ENCODE results near the gene ZNF594. TPM values are rescaled to one million over a fixed set of nuclear protein-coding genes. Genes with fewer than 3 reads are reported as not detected.
"Not testable (repeated sequence)": the region's sequence is repeated elsewhere in the genome, so short reads cannot be mapped to it uniquely, and the experiment has no call there.

Gene ZNF594
- total RNA-seq, 4 donors from 2014 or later = 2.5 to 10.1 (median 4.5) TPM

DNA sequence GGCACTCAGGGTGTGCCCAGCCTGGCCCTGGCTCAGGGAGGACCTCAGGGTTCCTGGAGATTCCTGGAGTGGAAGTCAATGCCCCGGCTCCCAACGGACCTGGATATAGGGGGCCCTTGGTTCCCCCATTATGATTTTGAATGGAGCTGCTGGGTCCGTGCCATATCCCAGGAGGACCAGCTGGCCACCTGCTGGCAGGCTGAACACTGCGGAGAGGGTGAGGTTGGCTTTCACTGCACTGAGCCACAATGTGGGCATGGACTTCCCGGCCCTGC lies 52.3 kb downstream of the ZNF594 start:
- Histone ChIP-seq H3K9me3 (no peaks in the 10 kb centered on the region), H3K36me3 (no peaks in the 10 kb centered on the region), H3K27ac (no peak overlapping the region), H3K4me1 (no peaks in the 10 kb centered on the region), H3K4me3 (no peak overlapping the region), H3K27me3 (no peaks in the 10 kb centered on the region)
- TF ChIP-seq, protein P1, sequence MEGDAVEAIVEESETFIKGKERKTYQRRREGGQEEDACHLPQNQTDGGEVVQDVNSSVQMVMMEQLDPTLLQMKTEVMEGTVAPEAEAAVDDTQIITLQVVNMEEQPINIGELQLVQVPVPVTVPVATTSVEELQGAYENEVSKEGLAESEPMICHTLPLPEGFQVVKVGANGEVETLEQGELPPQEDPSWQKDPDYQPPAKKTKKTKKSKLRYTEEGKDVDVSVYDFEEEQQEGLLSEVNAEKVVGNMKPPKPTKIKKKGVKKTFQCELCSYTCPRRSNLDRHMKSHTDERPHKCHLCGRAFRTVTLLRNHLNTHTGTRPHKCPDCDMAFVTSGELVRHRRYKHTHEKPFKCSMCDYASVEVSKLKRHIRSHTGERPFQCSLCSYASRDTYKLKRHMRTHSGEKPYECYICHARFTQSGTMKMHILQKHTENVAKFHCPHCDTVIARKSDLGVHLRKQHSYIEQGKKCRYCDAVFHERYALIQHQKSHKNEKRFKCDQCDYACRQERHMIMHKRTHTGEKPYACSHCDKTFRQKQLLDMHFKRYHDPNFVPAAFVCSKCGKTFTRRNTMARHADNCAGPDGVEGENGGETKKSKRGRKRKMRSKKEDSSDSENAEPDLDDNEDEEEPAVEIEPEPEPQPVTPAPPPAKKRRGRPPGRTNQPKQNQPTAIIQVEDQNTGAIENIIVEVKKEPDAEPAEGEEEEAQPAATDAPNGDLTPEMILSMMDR (IDR thresholded peaks at IDR 0.05) = no peak
- TF ChIP-seq EP300 (IDR thresholded peaks at IDR 0.05) = no peak
- TF ChIP-seq POLR2AphosphoS5 (IDR thresholded peaks at IDR 0.05) = no peak
- no peak for TF ChIP-seq POLR2A (IDR thresholded peaks at IDR 0.05)
- no peak for DNase-seq (ENCODE audit: low spot score in 2 of 2)
- no CpG with 5 or more reads among the region's 5 CpGs for WGBS

DNA sequence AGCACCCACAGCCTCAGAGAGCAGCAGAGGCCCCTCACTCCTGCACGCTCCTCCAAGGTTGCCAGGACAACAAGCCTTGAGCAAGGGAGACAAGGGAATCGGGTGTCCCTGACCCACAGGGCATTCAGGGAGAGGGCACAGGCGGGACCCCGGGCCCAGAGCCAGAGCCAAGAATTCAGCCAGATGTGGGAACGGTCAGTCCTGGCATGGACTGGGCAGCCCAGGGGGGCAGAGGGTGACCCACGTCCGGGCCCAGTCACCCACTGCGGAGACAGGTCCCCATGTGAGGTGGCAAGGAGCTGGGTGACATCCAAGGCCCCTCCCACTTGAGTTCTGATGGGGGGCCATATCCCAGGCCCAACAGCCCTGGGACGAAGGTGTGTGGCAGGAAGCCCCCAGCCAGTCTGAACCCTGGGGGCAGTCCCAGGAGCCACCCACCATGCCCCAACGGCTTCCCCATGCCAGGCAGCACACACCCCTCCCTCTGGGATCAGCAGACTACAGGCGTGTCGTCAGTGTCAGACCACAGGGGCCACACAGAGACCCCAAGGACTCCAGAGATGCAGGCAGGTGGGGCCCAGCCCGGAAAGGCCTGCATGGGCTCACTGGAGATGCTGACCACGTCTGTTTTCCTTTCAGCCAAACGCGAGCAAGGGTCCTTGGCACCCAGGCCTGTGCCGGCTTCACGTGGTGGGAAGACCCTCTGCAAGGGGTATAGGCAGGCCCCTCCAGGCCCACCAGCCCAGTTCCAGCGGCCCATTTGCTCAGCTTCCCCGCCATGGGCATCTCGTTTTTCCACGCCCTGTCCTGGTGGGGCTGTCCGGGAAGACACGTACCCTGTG lies 52.8 kb downstream of the ZNF594 start:
- TF ChIP-seq EP300 (IDR thresholded peaks at IDR 0.05) (no peak), POLR2A (IDR thresholded peaks at IDR 0.05) (no peak)
- TF ChIP-seq, protein P1 (IDR thresholded peaks at IDR 0.05) = no peak
- WGBS = 87% methylated on average over 6 of the region's 24 CpGs
- no peak for DNase-seq (ENCODE audit: low spot score in 2 of 2)
- no peak overlapping the region for H3K27ac ChIP-seq
- H3K4me1 ChIP-seq = no peaks in the 10 kb centered on the region
- H3K9me3 ChIP-seq = no peaks in the 10 kb centered on the region
- H3K27me3 ChIP-seq = no peaks in the 10 kb centered on the region
- no peaks in the 10 kb centered on the region for H3K36me3 ChIP-seq
- no peak overlapping the region for H3K4me3 ChIP-seq

DNA sequence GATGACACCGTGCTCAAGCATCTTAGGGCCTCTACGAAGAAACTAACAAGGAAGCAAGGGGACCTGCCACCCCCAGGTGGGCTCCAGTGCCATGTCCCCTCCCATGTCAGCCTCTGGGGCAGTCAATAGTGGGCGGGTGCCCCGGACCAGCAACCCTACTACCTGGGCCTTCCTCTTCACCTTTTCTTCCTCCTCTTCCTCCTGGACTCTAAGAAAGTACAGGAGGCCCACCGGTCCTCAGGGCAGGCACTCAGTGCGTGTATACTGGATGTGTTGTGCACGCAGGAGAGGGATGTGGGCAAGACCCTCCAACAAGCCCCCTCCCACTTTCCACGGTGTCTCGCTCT lies 53.5 kb downstream of the ZNF594 start:
- not testable (repeated sequence) for H3K36me3 ChIP-seq; H3K4me3 ChIP-seq; H3K9me3 ChIP-seq; H3K27ac ChIP-seq; DNase-seq (ENCODE audit: low spot score in 2 of 2); H3K4me1 ChIP-seq; H3K27me3 ChIP-seq
- WGBS = 88% methylated on average over 8 of the region's 9 CpGs

DNA sequence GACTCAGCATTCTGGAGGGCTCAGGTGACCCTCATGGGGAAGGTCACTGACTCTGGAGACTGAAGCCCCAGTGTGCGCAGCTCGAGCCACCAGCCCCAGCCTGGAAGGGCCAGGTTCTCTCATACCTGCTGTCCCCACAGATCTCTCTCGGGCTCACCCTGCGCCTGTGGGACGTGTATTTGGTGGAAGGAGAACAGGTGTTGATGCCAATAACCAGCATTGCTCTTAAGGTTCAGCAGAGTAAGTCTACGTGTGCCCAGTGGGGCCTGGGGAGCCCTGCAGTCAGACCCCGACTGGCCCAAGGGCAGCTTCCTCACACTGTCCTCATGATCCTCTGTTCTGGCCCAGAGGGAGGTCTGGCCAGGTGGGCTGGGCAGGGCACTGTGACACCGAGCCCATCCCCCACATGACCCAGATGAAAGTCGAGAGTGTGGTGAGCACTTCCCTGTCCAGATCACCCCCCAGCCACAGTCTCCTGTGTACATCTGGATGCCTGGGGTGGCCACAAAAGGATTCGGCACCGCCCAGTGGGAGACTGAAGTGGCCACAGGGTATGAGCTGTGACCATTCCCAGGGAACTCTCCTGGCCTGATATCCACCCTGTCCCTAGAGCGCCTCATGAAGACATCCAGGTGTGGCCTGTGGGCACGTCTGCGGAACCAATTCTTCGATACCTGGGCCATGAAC lies 54.0 kb downstream of the ZNF594 start:
- WGBS = 89% methylated on average over 4 of the region's 15 CpGs
- not testable (repeated sequence) for H3K27me3 ChIP-seq; H3K27ac ChIP-seq; H3K4me1 ChIP-seq; H3K9me3 ChIP-seq; H3K4me3 ChIP-seq; H3K36me3 ChIP-seq; DNase-seq (ENCODE audit: low spot score in 2 of 2)

DNA sequence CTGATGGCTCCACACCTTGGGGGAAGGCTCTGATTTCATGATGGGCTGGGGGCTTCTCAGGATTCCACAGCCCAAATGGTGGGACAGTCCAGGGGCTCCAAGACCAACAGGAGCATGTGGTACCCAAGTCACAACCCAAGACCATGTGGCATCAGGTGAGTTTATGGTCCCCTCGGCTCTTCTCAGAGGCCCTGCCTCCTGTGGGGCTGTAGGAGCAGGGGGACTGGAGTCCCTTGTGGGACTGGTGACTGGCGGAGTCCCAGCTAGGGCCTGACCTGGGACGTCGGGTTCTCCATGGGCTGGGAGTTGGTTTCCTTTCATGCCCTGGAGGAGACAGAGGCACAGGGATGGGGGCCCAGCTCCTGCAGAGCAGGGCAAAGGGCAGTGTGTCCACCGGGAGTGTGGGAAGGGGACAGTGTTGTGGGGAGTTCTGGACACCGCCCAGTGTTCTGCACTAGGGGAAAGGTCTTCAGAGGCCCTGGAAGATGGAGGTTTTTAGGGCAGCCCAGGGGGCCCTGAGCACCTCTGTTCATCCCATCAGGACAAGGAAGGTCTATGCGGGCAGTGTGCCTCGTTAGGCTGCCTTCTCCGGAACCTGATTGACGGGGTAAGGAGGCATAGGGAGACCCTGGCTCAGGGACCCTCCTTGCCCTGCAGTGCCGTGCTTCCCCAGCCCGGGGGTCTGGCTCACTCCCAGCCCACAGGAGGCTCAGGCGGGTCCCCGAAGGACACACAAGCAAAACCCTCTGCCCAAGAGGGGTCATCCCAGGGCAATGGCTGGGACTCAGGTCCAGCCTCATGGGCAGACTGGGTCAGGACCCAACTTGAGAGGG lies 54.9 kb downstream of the ZNF594 start:
- WGBS = 88% methylated on average over 11 of the region's 14 CpGs
- DNase-seq (ENCODE audit: low spot score in 2 of 2); H3K4me3 ChIP-seq; H3K27me3 ChIP-seq; H3K27ac ChIP-seq; H3K9me3 ChIP-seq; H3K4me1 ChIP-seq; H3K36me3 ChIP-seq: not testable (repeated sequence)

DNA sequence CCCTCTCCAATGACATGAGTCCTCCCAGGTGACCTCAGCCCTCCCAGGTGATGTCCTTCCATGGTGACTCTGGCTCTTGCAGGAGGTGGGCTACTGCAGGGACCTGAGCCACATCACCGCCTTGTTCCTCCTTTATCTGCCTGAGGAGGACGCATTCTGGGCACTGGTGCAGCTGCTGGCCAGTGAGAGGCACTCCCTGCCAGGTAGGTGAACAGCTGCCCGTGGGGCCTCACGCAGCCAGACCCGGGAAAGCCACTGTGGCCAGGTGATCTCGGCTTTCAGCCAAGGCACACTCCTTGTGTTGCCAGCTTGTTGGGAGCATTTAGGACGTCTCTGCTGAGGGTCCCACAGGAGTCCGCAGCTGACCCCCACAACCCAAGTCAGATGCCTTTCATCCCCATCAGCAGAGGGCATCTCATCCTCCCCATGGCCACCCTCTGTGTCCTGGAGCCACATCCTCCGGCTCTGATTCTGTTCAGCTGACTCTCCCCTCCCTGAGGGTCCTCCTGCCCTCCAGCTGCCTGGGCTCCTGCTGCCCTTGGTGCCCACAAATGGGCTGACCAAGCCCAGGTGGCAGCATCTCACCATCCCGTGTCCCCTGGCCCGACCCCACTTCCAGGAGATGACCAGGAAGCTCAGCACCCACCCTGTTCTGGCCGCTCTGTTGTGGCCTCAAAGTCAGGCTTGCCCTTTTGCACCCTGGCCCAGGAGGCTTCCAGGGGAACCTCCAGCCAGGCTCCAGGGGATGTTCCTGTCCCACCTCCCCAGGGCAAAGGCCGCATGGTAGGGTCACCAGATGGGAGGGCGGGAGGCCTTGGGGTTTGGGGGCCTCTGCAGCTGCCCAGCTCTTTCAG lies 55.7 kb downstream of the ZNF594 start:
- no peak for DNase-seq (ENCODE audit: low spot score in 2 of 2)
- TF ChIP-seq POLR2A (IDR thresholded peaks at IDR 0.05) (no peak), POLR2AphosphoS5 (IDR thresholded peaks at IDR 0.05) (no peak), EP300 (IDR thresholded peaks at IDR 0.05) (no peak)
- TF ChIP-seq, protein P1 (IDR thresholded peaks at IDR 0.05) = no peak
- Histone ChIP-seq H3K4me3 (no peak overlapping the region), H3K36me3 (no peaks in the 10 kb centered on the region), H3K27me3 (no peaks in the 10 kb centered on the region), H3K4me1 (no peaks in the 10 kb centered on the region), H3K27ac (no peak overlapping the region), H3K9me3 (no peaks in the 10 kb centered on the region)
- 79% methylated on average over 5 of the region's 14 CpGs for WGBS

DNA sequence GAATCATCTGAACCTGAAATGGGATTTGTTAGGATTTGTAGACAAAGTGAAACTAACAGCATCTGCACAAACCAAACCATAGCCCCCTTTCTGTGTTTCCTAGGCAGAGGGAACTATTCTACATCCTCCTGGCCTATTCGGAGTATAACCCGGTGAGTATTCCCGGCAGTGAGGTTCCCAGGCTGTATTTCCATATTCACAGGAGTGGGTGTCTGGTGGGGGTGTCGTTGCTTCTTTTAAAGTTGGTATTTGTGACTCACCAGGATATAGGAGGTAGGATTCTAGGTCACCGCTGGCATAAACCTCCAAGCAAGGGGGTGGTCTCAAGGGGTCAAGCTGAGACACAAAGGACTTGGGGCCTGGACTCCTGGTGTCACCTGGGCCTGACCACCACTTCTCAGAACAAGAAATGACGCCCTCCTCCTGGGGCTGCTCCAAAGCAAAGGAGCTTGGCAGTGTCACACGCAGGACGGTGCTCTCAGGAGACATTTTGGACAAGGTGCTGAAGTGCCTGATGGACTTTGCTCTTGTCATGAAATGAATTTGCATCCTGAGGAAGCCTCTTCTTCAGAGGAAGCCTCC lies 56.4 kb downstream of the ZNF594 start:
- not testable (repeated sequence) for H3K27me3 ChIP-seq
- 81% methylated on average over 5 of the region's 8 CpGs for WGBS

DNA sequence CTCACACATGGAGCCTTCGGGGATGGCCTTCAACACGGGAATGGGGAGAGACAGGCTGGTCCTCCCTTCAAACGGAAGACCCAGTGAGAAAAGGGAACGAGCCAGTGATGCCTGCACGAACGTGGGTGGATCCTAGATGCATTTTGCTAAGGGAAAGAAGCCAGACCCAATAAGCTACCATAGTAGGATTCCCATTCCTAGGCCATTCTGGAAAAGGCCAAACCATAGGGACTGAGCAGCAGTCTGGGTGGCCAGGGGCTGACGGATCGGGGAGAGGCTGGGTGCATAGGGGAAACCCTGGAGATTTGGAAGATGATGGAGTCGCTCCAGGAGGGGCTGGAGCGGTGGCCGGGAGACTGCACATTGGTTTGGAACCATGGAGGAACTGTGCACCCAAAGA lies 57.1 kb downstream of the ZNF594 start:
- WGBS = 81% methylated on average over 11 of the region's 11 CpGs
- not testable (repeated sequence) for H3K9me3 ChIP-seq; H3K4me3 ChIP-seq; H3K27me3 ChIP-seq; H3K36me3 ChIP-seq; H3K4me1 ChIP-seq; H3K27ac ChIP-seq; DNase-seq (ENCODE audit: low spot score in 2 of 2)

More for the DNA sequence above, 56.4 kb downstream of the ZNF594 start:
- not testable (repeated sequence) for H3K9me3 ChIP-seq; H3K27ac ChIP-seq; DNase-seq (ENCODE audit: low spot score in 2 of 2); H3K4me3 ChIP-seq; H3K4me1 ChIP-seq; H3K36me3 ChIP-seq

DNA sequence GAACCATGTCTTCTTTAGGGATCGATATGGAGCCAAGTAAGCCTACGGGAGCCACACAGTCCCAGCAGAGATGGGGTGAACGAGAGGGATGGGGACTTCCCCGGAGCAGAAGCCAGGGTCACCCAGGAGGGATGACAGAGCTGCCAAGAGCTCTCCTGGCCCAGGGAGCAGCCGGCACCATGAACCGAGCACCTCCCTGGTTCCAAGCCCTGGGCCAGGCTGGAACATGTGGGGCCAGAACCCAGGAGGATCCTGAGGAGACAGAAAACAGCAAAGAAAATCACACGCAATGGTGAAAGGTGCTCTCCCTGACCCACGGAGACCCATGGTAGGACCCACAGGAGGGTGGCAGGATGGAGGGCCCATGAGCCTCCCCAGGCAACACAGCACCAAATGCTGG lies 57.7 kb downstream of the ZNF594 start:
- not testable (repeated sequence) for H3K4me1 ChIP-seq, H3K36me3 ChIP-seq, H3K27ac ChIP-seq, H3K27me3 ChIP-seq, H3K4me3 ChIP-seq, H3K9me3 ChIP-seq
- 96% methylated on average over 6 of the region's 8 CpGs for WGBS
- peak in 1 of 2 donors; percentile 25 for DNase-seq (ENCODE audit: low spot score in 2 of 2)

All from suprapubic skin (tissue), 4 donors.